Endothelial cell of umbilical vein (primary cell): Measurements from ENCODE around the gene CNTNAP2. TPM values are rescaled to one million over a fixed set of nuclear protein-coding genes. Genes with fewer than 3 reads are reported as not detected.

Source experiments
- BruUV-seq: library from RNA; stranded (reverse); fragments of 400-500 nt; replicated peaks from 2 replicates; lab custom pipeline; 2021; lab: Mats Ljungman, UMichigan
- CTCF ChIA-PET: fragments of 300-600, 350-600 bp; sonication (Branson Sonifier 250); formaldehyde crosslinking; loops from one replicate; lab custom pipeline; 2021; ENCODE audit warnings: antibody characterized with exemption, inconsistent platforms; lab: Charles Lee
- POLR2A ChIA-PET: fragments of 300-600, 350-600 bp; sonication (Branson Sonifier 250); formaldehyde crosslinking; loops from one replicate; lab custom pipeline; 2021; ENCODE audit warnings: antibody characterized with exemption, inconsistent platforms; lab: Charles Lee
- DNase-seq: peaks from one replicate; pipeline ENCODE4 v3.0.0-alpha.2; 2011; ENCODE audit warnings: low read depth, low spot score
- FAIRE-seq: peaks from 2 replicates; lab custom pipeline; 2011; peaks lifted over from hg19 to GRCh38; lab: Jason Lieb, UNC
- H2AFZ ChIP-seq: 2 replicates; pipeline ENCODE4 v1.6.0; 2012; ENCODE audit warnings: low read depth, low read length, control low read depth, inconsistent platforms
- H3K27ac ChIP-seq: 2 replicates; pipeline ENCODE4 v1.5.1; 2011; ENCODE audit warnings: low read depth, mild to moderate bottlenecking, control low read depth, low read length, moderate library complexity; ENCODE audit not compliant: insufficient read depth
- H3K27me3 ChIP-seq, 2 experiments: 2 replicates each; pipeline versions ENCODE4 v1.6.0 to v1.6.1; 2011; ENCODE audit warnings: low read length in 2 of 2, mixed read lengths in 1 of 2; ENCODE audit not compliant: control insufficient read depth in 2 of 2, insufficient read depth in 2 of 2
- H3K36me3 ChIP-seq, 2 experiments: 2 replicates in 1 of 2; 3 replicates in 1 of 2; pipeline ENCODE4 v1.5.1; 2011; ENCODE audit warnings: low read length in 2 of 2, mild to moderate bottlenecking in 1 of 2, moderate library complexity in 1 of 2; ENCODE audit not compliant: control insufficient read depth in 2 of 2, insufficient read depth in 2 of 2; ENCODE audit errors: extremely low read depth in 1 of 2
- H3K4me1 ChIP-seq: 3 replicates; pipeline ENCODE4 v1.5.1; 2011; ENCODE audit warnings: mild to moderate bottlenecking, low read length; ENCODE audit not compliant: control insufficient read depth, insufficient read depth; ENCODE audit errors: extremely low read depth
- H3K4me2 ChIP-seq: 2 replicates; pipeline ENCODE4 v1.6.1; 2011; ENCODE audit warnings: low read length, control low read depth, mixed read lengths; ENCODE audit not compliant: insufficient read depth
- H3K4me3 ChIP-seq, 3 experiments: fragments of 200-600 bp in 1 of 3; sonication (generic), shearing (Covaris generic) in 1 of 3; replicated peaks in 1 of 3; 2 replicates each; pipeline ENCODE4 v1.5.1; 2011 to 2016; ENCODE audit warnings: control low read depth in 3 of 3, low read length in 3 of 3, mild to moderate bottlenecking in 2 of 3, inconsistent platforms in 1 of 3, low read depth in 1 of 3, moderate library complexity in 1 of 3; ENCODE audit not compliant: insufficient read depth in 1 of 3
- H3K79me2 ChIP-seq: 2 replicates; pipeline ENCODE4 v1.6.0; 2012; ENCODE audit warnings: low read length, inconsistent platforms; ENCODE audit not compliant: control insufficient read depth, insufficient read depth
- H3K9ac ChIP-seq: replicated peaks from 2 replicates; pipeline ENCODE3; 2011; ENCODE audit warnings: low read length, control low read depth; ENCODE audit not compliant: insufficient read depth; ENCODE audit errors: extremely low read depth
- H3K9me1 ChIP-seq: replicated peaks from 3 replicates; pipeline ENCODE4 v1.6.0; 2011; ENCODE audit warnings: mild to moderate bottlenecking, low read length; ENCODE audit not compliant: control insufficient read depth, insufficient read depth; ENCODE audit errors: extremely low read depth
- H3K9me3 ChIP-seq: replicated peaks from 2 replicates; pipeline ENCODE4 v1.5.1; 2012; ENCODE audit warnings: low read length, inconsistent platforms; ENCODE audit not compliant: control insufficient read depth, insufficient read depth
- H4K20me1 ChIP-seq: replicated peaks from 2 replicates; pipeline ENCODE3; 2011; ENCODE audit warnings: mild to moderate bottlenecking, low read length; ENCODE audit not compliant: control insufficient read depth, insufficient read depth; ENCODE audit errors: extremely low read depth
- CTCF ChIP-seq, 2 donors: IDR thresholded peaks; 1 replicate in 1 of 2; 2 replicates in 1 of 2; pipeline ENCODE4 v1.5.1; 2011; ENCODE audit warnings: low read length in 2 of 2, mild to moderate bottlenecking in 2 of 2, moderate library complexity in 2 of 2, control low read depth in 1 of 2, inconsistent platforms in 1 of 2, low read depth in 1 of 2; ENCODE audit not compliant: insufficient read depth in 1 of 2; ENCODE audit errors: extremely low read depth in 1 of 2
- EZH2 ChIP-seq: IDR thresholded peaks from 2 replicates; pipeline ENCODE4 v1.6.1; 2012; ENCODE audit warnings: borderline replicate concordance, low read depth, mild to moderate bottlenecking, moderate library complexity, low read length, inconsistent platforms; ENCODE audit not compliant: severe bottlenecking
- FOS ChIP-seq: IDR thresholded peaks from 2 replicates; pipeline ENCODE4 v1.6.1; 2011; ENCODE audit warnings: mild to moderate bottlenecking, low read length, moderate library complexity, borderline replicate concordance; ENCODE audit not compliant: insufficient read depth
- GATA2 ChIP-seq: IDR thresholded peaks from 2 replicates; pipeline ENCODE4 v1.7.0; 2011; ENCODE audit warnings: low read depth, mild to moderate bottlenecking, moderate library complexity, mixed read lengths, low read length; ENCODE audit not compliant: insufficient read length, insufficient read depth
- JUN ChIP-seq: IDR thresholded peaks from 2 replicates; pipeline ENCODE4 v1.6.1; 2011; ENCODE audit warnings: borderline replicate concordance, low read depth; ENCODE audit not compliant: insufficient read length, insufficient read depth
- MAX ChIP-seq: IDR thresholded peaks from 2 replicates; pipeline ENCODE4 v1.6.1; 2011; ENCODE audit not compliant: insufficient read depth, insufficient read length
- MYC ChIP-seq: IDR thresholded peaks from one replicate; pipeline ENCODE4 v1.6.1; 2011; ENCODE audit warnings: mild to moderate bottlenecking, low read depth, low read length
- POLR2A ChIP-seq: IDR thresholded peaks from 2 replicates; pipeline ENCODE4 v1.6.1; 2012; ENCODE audit warnings: low read depth, mild to moderate bottlenecking, control low read depth, low read length
- POLR2AphosphoS5 ChIP-seq: IDR thresholded peaks from 2 replicates; pipeline ENCODE4 v1.6.1; 2012; ENCODE audit warnings: low read depth, mild to moderate bottlenecking, control low read depth, low read length, moderate library complexity; ENCODE audit not compliant: insufficient read depth
- dilution Hi-C: fragments of 300-500 bp; cut with MboI; formaldehyde crosslinking; loops from one replicate; pipeline ENCODE4 v1.15.0; 2019; ENCODE audit warnings: low sequenced_read_pairs; ENCODE audit not compliant: extremely low pct_ligation_motif_present
- intact Hi-C: fragments of 100-400 bp; cut with micrococcal nuclease; formaldehyde crosslinking; loops from one replicate; pipeline ENCODE4 v1.10.0; 2022
- polyA plus RNA-seq, 4 experiments: library from polyadenylated mRNA; depleted of rRNA in 3 of 4; stranded (reverse) in 3 of 4; unstranded in 1 of 4; fragments of >200 nt; gene quantifications; 2 replicates each; pipeline versions ENCODE4 v1.2.1 to v1.2.3, GENCODE V29; 2011 to 2012; ENCODE audit warnings: missing spikeins in 1 of 4
- total RNA-seq: library from RNA; stranded (reverse); gene quantifications from 2 replicates; pipeline ENCODE4 v1.2.3, GENCODE V29; 2021

The CNTNAP2 gene
- total and polyA plus RNA-seq, 2 donors (not counting 3 experiments of a cell fraction or from before 2014, with no cell fraction given) = not detected

GRCh38 chr7:148410905-148411304 is 2294.3 kb downstream of the CNTNAP2 start:
- Histone ChIP-seq H3K4me1 (no peaks in the 10 kb centered on the region), H3K9ac (no peak overlapping the region), H3K79me2 (no peaks in the 10 kb centered on the region), H3K27me3 (no peaks in the 10 kb centered on the region), H4K20me1 (no peaks in the 10 kb centered on the region), H3K4me3 (no peak overlapping the region), H3K9me1 (no peaks in the 10 kb centered on the region), H3K9me3 (no peaks in the 10 kb centered on the region), H3K36me3 (no peaks in the 10 kb centered on the region), H2AFZ (no peak overlapping the region), H3K4me2 (no peak overlapping the region), H3K27ac (no peak overlapping the region)
- DNase-seq = no peak
- no peak for FAIRE-seq
- no TSS peak for BruUV-seq
- POLR2A ChIA-PET = no interaction called here
- intact Hi-C loops (no loop called here), dilution Hi-C loops (no loop called here)
- TF ChIP-seq FOS (no peak), JUN (no peak), MYC (no peak), EZH2 (no peak), MAX (no peak), CTCF (IDR thresholded peaks at IDR 0.05; ENCODE audit: extremely low read depth in 1 of 2, insufficient read depth in 1 of 2, low read depth in 1 of 2, low read length in 2 of 2) (no peak), GATA2 (no peak), POLR2AphosphoS5 (no peak), POLR2A (no peak)
- CTCF ChIA-PET = no interaction called here
